ENCODE data around the gene RAP1GAP2. TPM values are rescaled to one million over a fixed set of nuclear protein-coding genes. Genes with fewer than 3 reads are reported as not detected.

The RAP1GAP2 gene
- total RNA-seq, 1 donor from 2014 or later: 3.8 TPM

DNA sequence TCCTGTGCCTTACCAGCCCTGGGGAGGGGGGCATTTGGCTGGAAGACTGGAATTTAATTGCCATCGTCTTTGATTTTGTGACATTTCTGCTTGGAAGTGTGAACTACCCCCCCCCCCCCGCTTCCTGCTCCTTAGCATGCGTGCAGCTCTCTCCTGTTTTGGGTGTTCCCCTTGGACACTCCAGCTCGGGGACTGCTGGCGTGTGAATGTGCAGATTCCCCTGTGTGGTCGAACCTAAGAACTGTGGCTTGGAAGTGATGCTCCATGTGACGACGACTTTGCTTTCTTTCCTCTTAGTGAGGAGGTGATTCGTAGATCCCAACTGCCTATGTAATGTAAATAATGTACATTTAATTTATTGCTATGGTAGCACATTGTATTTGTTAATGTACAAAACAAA is 241.0 kb downstream of the RAP1GAP2 start:
- Histone ChIP-seq H3K36me3 (no peaks in the 10 kb centered on the region), H3K27me3 (no peaks in the 10 kb centered on the region), H3K9ac (no peak overlapping the region), H3K4me3 (no peak overlapping the region), H3K9me3 (ENCODE audit: low read depth) (no peaks in the 10 kb centered on the region), H2AFZ (replicated peaks) (no peak overlapping the region), H4K20me1 (ENCODE audit: low read depth) (no peaks in the 10 kb centered on the region), H3F3A (ENCODE audit: low read depth) (no peaks in the 10 kb centered on the region), H3K4me1 (no peaks in the 10 kb centered on the region), H3K79me2 (ENCODE audit: low read depth) (no peaks in the 10 kb centered on the region), H3K4me2 (no peak overlapping the region), H3K27ac (no peak overlapping the region)
- H3K36me3 Mint-ChIP-seq: no peaks in the 10 kb centered on the region
- TF ChIP-seq EZH2 (IDR thresholded peaks at IDR 0.05): no peak
- no peak for TF ChIP-seq EZH2phosphoT487 (IDR thresholded peaks at IDR 0.05)
- TF ChIP-seq, protein P1, sequence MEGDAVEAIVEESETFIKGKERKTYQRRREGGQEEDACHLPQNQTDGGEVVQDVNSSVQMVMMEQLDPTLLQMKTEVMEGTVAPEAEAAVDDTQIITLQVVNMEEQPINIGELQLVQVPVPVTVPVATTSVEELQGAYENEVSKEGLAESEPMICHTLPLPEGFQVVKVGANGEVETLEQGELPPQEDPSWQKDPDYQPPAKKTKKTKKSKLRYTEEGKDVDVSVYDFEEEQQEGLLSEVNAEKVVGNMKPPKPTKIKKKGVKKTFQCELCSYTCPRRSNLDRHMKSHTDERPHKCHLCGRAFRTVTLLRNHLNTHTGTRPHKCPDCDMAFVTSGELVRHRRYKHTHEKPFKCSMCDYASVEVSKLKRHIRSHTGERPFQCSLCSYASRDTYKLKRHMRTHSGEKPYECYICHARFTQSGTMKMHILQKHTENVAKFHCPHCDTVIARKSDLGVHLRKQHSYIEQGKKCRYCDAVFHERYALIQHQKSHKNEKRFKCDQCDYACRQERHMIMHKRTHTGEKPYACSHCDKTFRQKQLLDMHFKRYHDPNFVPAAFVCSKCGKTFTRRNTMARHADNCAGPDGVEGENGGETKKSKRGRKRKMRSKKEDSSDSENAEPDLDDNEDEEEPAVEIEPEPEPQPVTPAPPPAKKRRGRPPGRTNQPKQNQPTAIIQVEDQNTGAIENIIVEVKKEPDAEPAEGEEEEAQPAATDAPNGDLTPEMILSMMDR (IDR thresholded peaks at IDR 0.05): no peak
- peaks cover 3% of the 10 kb centered on the region for H3K9me3 Mint-ChIP-seq
- peaks cover 9% of the 10 kb centered on the region for H3K27me3 Mint-ChIP-seq (ENCODE audit: insufficient read depth, low read depth)
- no peak overlapping the region for H3K4me3 Mint-ChIP-seq
- H3K27ac Mint-ChIP-seq: no peak overlapping the region
- H3K4me1 Mint-ChIP-seq: no peaks in the 10 kb centered on the region
- no peak for DNase-seq (ENCODE audit: low spot score)

DNA sequence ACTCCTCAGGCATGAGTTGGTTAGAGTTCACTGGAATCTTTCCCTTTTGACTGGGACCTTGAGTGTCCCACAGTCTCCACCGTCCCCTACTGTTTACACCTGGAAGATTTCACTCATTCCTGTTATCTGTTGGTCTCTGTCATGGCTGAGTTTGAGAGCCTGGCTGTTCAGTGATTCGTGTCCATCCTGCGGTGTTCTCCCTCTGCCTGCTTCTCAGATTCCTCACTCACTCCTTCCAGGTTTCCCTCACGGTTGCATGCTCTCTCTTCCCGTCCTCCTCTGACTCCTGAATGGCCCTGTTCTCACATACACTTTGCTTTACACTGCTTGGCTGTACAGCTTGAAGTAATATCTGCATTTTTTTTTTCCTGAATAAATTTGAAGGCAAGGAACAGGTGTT is 242.7 kb downstream of the RAP1GAP2 start:
- Histone ChIP-seq H3K9me3 (ENCODE audit: low read depth) (peaks cover 9% of the 10 kb centered on the region), H3K27ac (no peak overlapping the region), H3F3A (ENCODE audit: low read depth) (no peaks in the 10 kb centered on the region), H3K36me3 (no peaks in the 10 kb centered on the region), H3K4me2 (no peak overlapping the region), H3K27me3 (no peaks in the 10 kb centered on the region), H4K20me1 (ENCODE audit: low read depth) (no peaks in the 10 kb centered on the region), H3K79me2 (ENCODE audit: low read depth) (no peaks in the 10 kb centered on the region), H3K4me3 (no peak overlapping the region), H2AFZ (replicated peaks) (no peak overlapping the region), H3K9ac (no peak overlapping the region), H3K4me1 (no peaks in the 10 kb centered on the region)
- TF ChIP-seq, protein P1 (IDR thresholded peaks at IDR 0.05): no peak
- TF ChIP-seq EZH2 (IDR thresholded peaks at IDR 0.05): no peak
- no peak for TF ChIP-seq EZH2phosphoT487 (IDR thresholded peaks at IDR 0.05)
- H3K27ac Mint-ChIP-seq: no peak overlapping the region
- H3K9me3 Mint-ChIP-seq: peaks cover 15% of the 10 kb centered on the region
- H3K4me1 Mint-ChIP-seq: no peaks in the 10 kb centered on the region
- H3K27me3 Mint-ChIP-seq (ENCODE audit: insufficient read depth, low read depth): peaks cover 13% of the 10 kb centered on the region
- no peak for DNase-seq (ENCODE audit: low spot score)
- H3K36me3 Mint-ChIP-seq: no peaks in the 10 kb centered on the region
- no peak overlapping the region for H3K4me3 Mint-ChIP-seq

DNA sequence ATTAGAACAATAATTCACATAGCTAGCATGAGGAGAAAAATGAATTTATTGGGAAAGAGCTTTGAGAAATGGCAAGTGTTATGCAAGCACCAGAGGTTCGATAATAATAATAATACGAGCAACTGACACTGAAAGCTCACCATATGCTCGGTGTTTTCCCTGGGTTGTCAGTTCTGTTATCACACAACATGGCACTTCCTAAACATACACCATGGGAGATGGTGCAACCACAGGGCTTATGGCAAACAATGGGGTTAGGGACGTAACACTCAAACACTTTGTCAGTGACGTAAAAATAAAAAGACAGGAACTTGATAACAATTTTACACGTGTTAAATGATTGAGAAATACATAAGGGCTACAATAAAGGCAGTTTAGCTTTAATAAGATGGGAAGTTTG is 243.5 kb downstream of the RAP1GAP2 start:
- Histone ChIP-seq H4K20me1 (ENCODE audit: low read depth) (no peaks in the 10 kb centered on the region), H3K27me3 (no peaks in the 10 kb centered on the region), H3K79me2 (ENCODE audit: low read depth) (no peaks in the 10 kb centered on the region), H3K4me1 (no peaks in the 10 kb centered on the region), H3K36me3 (no peaks in the 10 kb centered on the region), H3F3A (ENCODE audit: low read depth) (no peaks in the 10 kb centered on the region), H3K4me2 (no peak overlapping the region), H3K9ac (no peak overlapping the region), H3K4me3 (no peak overlapping the region), H3K27ac (no peak overlapping the region), H3K9me3 (ENCODE audit: low read depth) (peaks cover 9% of the 10 kb centered on the region), H2AFZ (replicated peaks) (no peak overlapping the region)
- Mint-ChIP-seq H3K27me3 (ENCODE audit: insufficient read depth, low read depth) (peaks cover 11% of the 10 kb centered on the region), H3K9me3 (peaks cover 21% of the 10 kb centered on the region), H3K36me3 (no peaks in the 10 kb centered on the region), H3K4me1 (no peaks in the 10 kb centered on the region), H3K27ac (no peak overlapping the region), H3K4me3 (no peak overlapping the region)
- TF ChIP-seq EZH2 (IDR thresholded peaks at IDR 0.05) (no peak), EZH2phosphoT487 (IDR thresholded peaks at IDR 0.05) (no peak)
- TF ChIP-seq, protein P1 (IDR thresholded peaks at IDR 0.05): no peak
- DNase-seq (ENCODE audit: low spot score): no peak

Measured in neural progenitor cell (in vitro differentiated cells).